Hepatocyte (in vitro differentiated cells): ENCODE results near the gene ANKRD55. TPM values are rescaled to one million over a fixed set of nuclear protein-coding genes. Genes with fewer than 3 reads are reported as not detected.

Experiments used
- DNase-seq: peaks from one replicate; pipeline ENCODE4 v3.0.0-alpha.2; 2016; ENCODE audit warnings: low spot score
- H2AFZ ChIP-seq: fragments of 200-600 bp; sonication (generic); 2 replicates; pipeline ENCODE4 v1.6.0; 2016; ENCODE audit warnings: antibody characterized with exemption, mild to moderate bottlenecking
- H3K27ac ChIP-seq: fragments of 200-600 bp; sonication (generic); 2 replicates; pipeline ENCODE4 v1.5.1; 2016; ENCODE audit warnings: mild to moderate bottlenecking
- H3K27me3 ChIP-seq: fragments of 200-600 bp; sonication (generic); 2 replicates; pipeline ENCODE4 v1.6.1; 2016
- H3K36me3 ChIP-seq: fragments of 200-600 bp; sonication (generic); replicated peaks from 2 replicates; pipeline ENCODE4 v1.5.1; 2016; ENCODE audit warnings: low read depth; ENCODE audit not compliant: insufficient read depth
- H3K4me1 ChIP-seq: fragments of 200-600 bp; sonication (generic); 2 replicates; pipeline ENCODE4 v1.5.1; 2016; ENCODE audit warnings: mild to moderate bottlenecking, moderate library complexity; ENCODE audit not compliant: insufficient read depth
- H3K4me2 ChIP-seq: fragments of 200-600 bp; sonication (generic); 2 replicates; pipeline ENCODE4 v1.6.0; 2016
- H3K4me3 ChIP-seq: fragments of 200-600 bp; sonication (generic); 2 replicates; pipeline ENCODE4 v1.5.1; 2016; ENCODE audit warnings: mild to moderate bottlenecking
- H3K79me2 ChIP-seq: fragments of 200-600 bp; sonication (generic); 2 replicates; pipeline ENCODE4 v1.6.0; 2017; ENCODE audit warnings: mild to moderate bottlenecking
- H3K9me2 ChIP-seq: fragments of 200-600 bp; sonication (generic); replicated peaks from 2 replicates; pipeline ENCODE4 v1.6.0; 2017; ENCODE audit warnings: mild to moderate bottlenecking; ENCODE audit not compliant: insufficient read depth
- H3K9me3 ChIP-seq: fragments of 200-600 bp; sonication (generic); 2 replicates; pipeline ENCODE4 v1.5.1; 2016; ENCODE audit warnings: low read depth, mild to moderate bottlenecking
- H4K20me1 ChIP-seq: fragments of 200-600 bp; sonication (generic); 2 replicates; pipeline ENCODE4 v1.6.0; 2016; ENCODE audit warnings: mild to moderate bottlenecking; ENCODE audit not compliant: insufficient read depth, poor library complexity, severe bottlenecking
- EZH2 ChIP-seq: fragments of 200-600 bp; sonication (generic); IDR thresholded peaks from 2 replicates; pipeline ENCODE4 v1.6.1; 2016; ENCODE audit warnings: antibody characterized with exemption, mild to moderate bottlenecking, borderline replicate concordance
- EZH2phosphoT487 ChIP-seq: fragments of 200-600 bp; sonication (generic); IDR thresholded peaks from one replicate; pipeline ENCODE4 v1.6.1; 2018; ENCODE audit warnings: antibody characterized with exemption, mild to moderate bottlenecking, low read depth, moderate library complexity; ENCODE audit not compliant: unreplicated experiment, severe bottlenecking
- WGBS: methylation state at CpG from one replicate; pipeline ENCODE4 v1.1.6; 2016; ENCODE audit warnings: low lambda C conversion rate; ENCODE audit errors: missing lambda C conversion rate; 5-methylcytosine and 5-hydroxymethylcytosine counted together
- polyA plus RNA-seq: library from polyadenylated mRNA; unstranded; fragments of >200 nt; fragmentation: Nextera tagmentation; extraction: Ambion mirVana; gene quantifications from 2 replicates; pipeline ENCODE4 v1.2.1, GENCODE V29; 2016
- total RNA-seq: library from RNA; depleted of rRNA; stranded (reverse); fragments of >200 nt; gene quantifications from 2 replicates; pipeline ENCODE4 v1.2.3, GENCODE V29; 2014
- TF ChIP-seq, protein P1 (sequence below): fragments of 200-600 bp; sonication (generic); IDR thresholded peaks from 2 replicates; pipeline ENCODE4 v1.5.1; 2016; ENCODE audit warnings: antibody characterized with exemption, mild to moderate bottlenecking; ENCODE audit not compliant: poor library complexity

The ANKRD55 gene
- total and polyA plus RNA-seq, 2 experiments from 2014 or later = 0.20 to 0.31 TPM

DNA sequence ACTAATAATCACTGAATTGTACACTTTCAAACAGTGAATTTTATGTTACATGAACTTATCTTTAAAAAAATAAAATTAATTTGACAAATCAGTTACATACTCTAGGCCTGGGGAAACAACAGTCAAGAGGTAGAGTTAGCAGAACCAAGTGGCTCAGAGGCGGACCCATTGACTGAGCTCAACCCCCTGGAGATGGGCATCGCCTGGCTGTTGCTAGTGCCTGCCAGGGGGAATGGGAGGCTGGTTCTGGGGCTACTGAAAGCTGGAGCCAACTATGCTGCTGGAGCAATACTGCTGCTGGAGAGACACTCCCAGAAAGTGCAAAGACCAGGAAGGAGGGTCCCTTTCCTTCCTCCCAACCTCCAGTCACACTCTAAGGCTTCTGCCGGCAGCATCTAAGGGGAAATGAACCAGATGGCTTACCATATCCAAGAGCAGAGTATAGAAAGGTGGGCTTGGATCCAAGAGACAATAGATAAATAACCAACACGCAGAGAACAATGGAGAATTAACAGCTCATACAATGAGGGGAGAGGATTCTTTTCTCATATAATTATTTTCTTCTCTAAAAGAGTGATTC lies 40.3 kb upstream of the ANKRD55 start:
- DNase-seq = no peak
- Histone ChIP-seq H3K4me2 (no peak overlapping the region), H3K4me3 (no peak overlapping the region), H3K27ac (no peak overlapping the region), H3K79me2 (no peaks in the 10 kb centered on the region), H3K27me3 (no peaks in the 10 kb centered on the region), H3K36me3 (no peaks in the 10 kb centered on the region), H3K4me1 (peaks cover 15% of the 10 kb centered on the region), H2AFZ (no peak overlapping the region), H3K9me3 (no peaks in the 10 kb centered on the region), H3K9me2 (no peaks in the 10 kb centered on the region), H4K20me1 (no peaks in the 10 kb centered on the region)
- 84% methylated on average over 4 of the region's 4 CpGs for WGBS
- no peak for TF ChIP-seq EZH2
- TF ChIP-seq, protein P1, sequence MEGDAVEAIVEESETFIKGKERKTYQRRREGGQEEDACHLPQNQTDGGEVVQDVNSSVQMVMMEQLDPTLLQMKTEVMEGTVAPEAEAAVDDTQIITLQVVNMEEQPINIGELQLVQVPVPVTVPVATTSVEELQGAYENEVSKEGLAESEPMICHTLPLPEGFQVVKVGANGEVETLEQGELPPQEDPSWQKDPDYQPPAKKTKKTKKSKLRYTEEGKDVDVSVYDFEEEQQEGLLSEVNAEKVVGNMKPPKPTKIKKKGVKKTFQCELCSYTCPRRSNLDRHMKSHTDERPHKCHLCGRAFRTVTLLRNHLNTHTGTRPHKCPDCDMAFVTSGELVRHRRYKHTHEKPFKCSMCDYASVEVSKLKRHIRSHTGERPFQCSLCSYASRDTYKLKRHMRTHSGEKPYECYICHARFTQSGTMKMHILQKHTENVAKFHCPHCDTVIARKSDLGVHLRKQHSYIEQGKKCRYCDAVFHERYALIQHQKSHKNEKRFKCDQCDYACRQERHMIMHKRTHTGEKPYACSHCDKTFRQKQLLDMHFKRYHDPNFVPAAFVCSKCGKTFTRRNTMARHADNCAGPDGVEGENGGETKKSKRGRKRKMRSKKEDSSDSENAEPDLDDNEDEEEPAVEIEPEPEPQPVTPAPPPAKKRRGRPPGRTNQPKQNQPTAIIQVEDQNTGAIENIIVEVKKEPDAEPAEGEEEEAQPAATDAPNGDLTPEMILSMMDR = no peak
- TF ChIP-seq EZH2phosphoT487 = no peak

DNA sequence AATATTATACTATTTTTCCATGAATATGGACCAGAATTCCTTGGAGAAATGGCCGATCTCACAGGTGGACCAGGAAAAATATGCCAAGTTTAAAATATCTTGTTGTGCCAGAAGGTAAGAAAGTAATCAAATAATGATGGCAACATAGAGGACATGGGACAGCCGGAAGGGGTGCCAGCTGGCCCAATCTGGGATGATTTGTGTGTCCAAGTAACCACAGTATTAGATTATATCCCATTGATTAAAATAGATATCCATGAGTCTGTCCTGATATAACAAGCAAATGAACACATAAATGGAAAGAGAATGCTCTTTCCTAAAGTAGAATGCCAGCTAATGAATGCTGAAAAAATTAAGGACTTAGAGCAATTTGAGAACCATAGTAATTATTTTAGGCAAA lies 39.6 kb upstream of the ANKRD55 start:
- Histone ChIP-seq H2AFZ (no peak overlapping the region), H3K4me3 (no peak overlapping the region), H3K4me1 (peaks cover 9% of the 10 kb centered on the region), H3K27ac (no peak overlapping the region), H4K20me1 (no peaks in the 10 kb centered on the region), H3K4me2 (no peak overlapping the region), H3K36me3 (no peaks in the 10 kb centered on the region), H3K79me2 (no peaks in the 10 kb centered on the region), H3K9me2 (no peaks in the 10 kb centered on the region), H3K27me3 (no peaks in the 10 kb centered on the region), H3K9me3 (no peaks in the 10 kb centered on the region)
- 97% methylated on average over 2 of the region's 2 CpGs for WGBS
- TF ChIP-seq EZH2phosphoT487 (no peak), EZH2 (no peak)
- TF ChIP-seq, protein P1 = no peak
- no peak for DNase-seq

DNA sequence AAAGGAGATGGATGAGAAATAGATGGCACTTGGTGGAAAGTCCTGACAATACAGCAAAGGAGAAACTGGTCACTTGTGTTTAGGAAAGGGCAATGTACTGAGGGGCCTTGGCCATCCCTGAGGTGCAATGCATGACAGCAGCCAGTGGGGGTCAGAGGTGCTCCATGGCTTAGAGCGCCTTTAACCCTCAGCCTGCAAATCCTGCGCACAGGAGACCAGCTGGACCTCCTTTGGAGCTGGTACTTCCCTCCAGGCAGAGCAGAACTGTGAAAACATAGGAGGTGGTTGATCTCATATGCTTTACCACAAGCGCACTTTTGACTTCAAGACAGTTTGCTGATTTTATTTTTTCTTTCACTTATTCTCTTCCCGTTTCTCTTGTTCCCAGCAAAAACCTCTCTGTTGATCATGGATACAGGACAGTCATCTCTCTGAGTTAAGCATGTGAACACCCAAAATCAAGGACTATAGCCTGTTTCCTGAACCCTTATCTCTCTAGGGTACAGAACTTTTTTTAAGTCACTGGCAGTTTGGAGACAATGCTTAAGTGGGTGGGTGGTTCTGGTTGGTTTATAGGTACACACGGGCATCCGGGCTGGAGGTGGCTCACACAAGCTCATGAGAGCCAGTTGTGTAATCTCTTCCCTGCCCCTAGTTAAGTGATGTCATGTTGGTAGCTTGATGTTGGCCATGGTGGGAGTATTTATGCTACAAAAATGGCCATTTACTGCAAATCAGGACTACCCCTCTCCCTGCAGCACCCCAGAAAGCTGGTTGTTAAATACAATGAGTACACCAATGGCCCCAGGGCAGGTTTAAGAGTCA lies 37.6 kb upstream of the ANKRD55 start:
- H3K27ac ChIP-seq = peak overlapping the region; percentile 16
- H3K9me2 ChIP-seq = no peaks in the 10 kb centered on the region
- no peaks in the 10 kb centered on the region for H3K36me3 ChIP-seq
- H3K27me3 ChIP-seq = no peaks in the 10 kb centered on the region
- DNase-seq = peak; percentile 92
- TF ChIP-seq, protein P1 = peak; percentile 94
- TF ChIP-seq EZH2phosphoT487 = no peak
- no peak overlapping the region for H3K4me3 ChIP-seq
- H3K4me1 ChIP-seq = peaks cover 7% of the 10 kb centered on the region
- 29% methylated on average over 6 of the region's 6 CpGs for WGBS
- H2AFZ ChIP-seq = no peak overlapping the region
- no peaks in the 10 kb centered on the region for H4K20me1 ChIP-seq
- H3K79me2 ChIP-seq = no peaks in the 10 kb centered on the region
- peak overlapping the region; percentile 5 for H3K4me2 ChIP-seq
- H3K9me3 ChIP-seq = no peaks in the 10 kb centered on the region
